ENCODE data around the gene CHGA.

The CHGA gene

GRCh38 chr14:92945959-92946846, 23.3 kb downstream of the CHGA start:
- no peak for DNase-seq

- no peak for DNase-seq
These were observed 24.0 kb downstream of the CHGA start for GRCh38 chr14:92946847-92947545.

- no peak for DNase-seq
These were observed 25.7 kb downstream of the CHGA start for GRCh38 chr14:92948647-92949046.

GRCh38 chr14:92949496-92950192, 26.7 kb downstream of the CHGA start:
- no peak for DNase-seq

- DNase-seq, result no peak
These were observed 27.2 kb downstream of the CHGA start for GRCh38 chr14:92950193-92950540.

GRCh38 chr14:92950773-92951172, 27.8 kb downstream of the CHGA start:
- DNase-seq, result no peak

GRCh38 chr14:92951261-92951660, 28.3 kb downstream of the CHGA start:
- DNase-seq, result no peak

- peak; percentile 11 for DNase-seq
These were observed 29.0 kb downstream of the CHGA start for GRCh38 chr14:92951912-92952471.

- DNase-seq, result no peak
These were observed 29.7 kb downstream of the CHGA start for GRCh38 chr14:92952481-92953298.

GRCh38 chr14:92953526-92953925, 30.6 kb downstream of the CHGA start:
- DNase-seq, result no peak

- DNase-seq, result no peak
These were observed 32.0 kb downstream of the CHGA start for GRCh38 chr14:92954933-92955332.

GRCh38 chr14:92955381-92955780, 32.4 kb downstream of the CHGA start:
- DNase-seq, result no peak

GRCh38 chr14:92956961-92957360, 34.0 kb downstream of the CHGA start:
- DNase-seq, result no peak

- DNase-seq, result no peak
These were observed 35.6 kb downstream of the CHGA start for GRCh38 chr14:92958373-92959188.

- no peak for DNase-seq
These were observed 36.2 kb downstream of the CHGA start for GRCh38 chr14:92959189-92959531.

- DNase-seq, result no peak
These were observed 37.1 kb downstream of the CHGA start for GRCh38 chr14:92959761-92960680.

- DNase-seq, result peak; percentile 29
These were observed 38.0 kb downstream of the CHGA start for GRCh38 chr14:92960706-92961566.

- no peak for DNase-seq
These were observed 38.6 kb downstream of the CHGA start for GRCh38 chr14:92961567-92961855.

- DNase-seq, result no peak
These were observed 39.3 kb downstream of the CHGA start for GRCh38 chr14:92962031-92962830.

All from T1000 (cell line).